NT2/D1 (cell line): Measurements from ENCODE around the gene RYR2.

Source experiments
- SUZ12 ChIP-seq: IDR thresholded peaks from 2 replicates; pipeline ENCODE4 v1.6.1; 2011; ENCODE audit not compliant: insufficient read length, insufficient read depth; ENCODE audit errors: extremely low read depth
- YY1 ChIP-seq: IDR thresholded peaks from 2 replicates; pipeline ENCODE4 v1.6.1; 2011; ENCODE audit not compliant: insufficient read length, insufficient read depth
- ZNF274 ChIP-seq: IDR thresholded peaks from 2 replicates; pipeline ENCODE4 v1.6.1; 2011; ENCODE audit warnings: mild to moderate bottlenecking, low read depth, low read length

DNA sequence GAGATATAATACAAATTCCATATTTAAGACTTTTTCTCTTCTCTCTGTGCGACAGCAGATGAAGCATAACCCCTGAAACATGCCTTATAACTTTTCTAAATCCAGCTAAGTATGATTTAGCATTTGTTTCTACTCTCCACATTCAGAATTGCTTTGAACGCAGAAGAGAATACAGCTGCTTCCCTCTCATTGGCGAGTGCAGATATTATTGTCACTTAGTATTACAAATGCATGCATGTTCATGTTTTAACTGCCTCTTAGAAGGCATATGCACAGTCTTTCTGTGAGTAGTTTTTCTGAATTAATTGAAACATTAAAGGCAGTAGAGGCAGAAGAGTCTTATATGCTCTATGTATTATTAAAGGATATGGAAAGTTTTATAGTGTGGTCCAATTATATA, 631.6 kb downstream of the RYR2 start:
- TF ChIP-seq SUZ12, result no peak
- TF ChIP-seq ZNF274, result no peak
- no peak for TF ChIP-seq YY1
